GM03348 (cell line): ENCODE measurements around the gene RBM33.
"Not testable (repeated sequence)": the region's sequence is repeated elsewhere in the genome, so short reads cannot be mapped to it uniquely, and the experiment has no call there.

Experiments
- DNase-seq: peaks from one replicate; pipeline ENCODE4 v3.0.0; 2012; ENCODE audit warnings: low spot score

Gene RBM33

GRCh38 chr7:155690655-155691054 lies 46.2 kb downstream of the RBM33 start:
- DNase-seq: not testable (repeated sequence)

GRCh38 chr7:155692317-155692716 lies 47.9 kb downstream of the RBM33 start:
- DNase-seq: no peak

GRCh38 chr7:155693826-155694225 lies 49.4 kb downstream of the RBM33 start:
- DNase-seq: no peak

- no peak for DNase-seq
Measured at GRCh38 chr7:155694851-155695250, 50.4 kb downstream of the RBM33 start.

GRCh38 chr7:155696747-155697146 lies 52.3 kb downstream of the RBM33 start:
- DNase-seq: no peak

- no peak for DNase-seq
Measured at GRCh38 chr7:155698633-155699032, 54.2 kb downstream of the RBM33 start.

- DNase-seq: no peak
Measured at GRCh38 chr7:155699180-155699579, 54.7 kb downstream of the RBM33 start.

- no peak for DNase-seq
Measured at GRCh38 chr7:155700847-155701246, 56.4 kb downstream of the RBM33 start.

GRCh38 chr7:155701972-155702544 lies 57.6 kb downstream of the RBM33 start:
- DNase-seq: no peak

- DNase-seq: no peak
Measured at GRCh38 chr7:155702616-155703015, 58.2 kb downstream of the RBM33 start.

GRCh38 chr7:155705623-155706360 lies 61.3 kb downstream of the RBM33 start:
- no peak for DNase-seq

- no peak for DNase-seq
Measured at GRCh38 chr7:155706376-155706775, 61.9 kb downstream of the RBM33 start.

GRCh38 chr7:155709453-155709852 lies 65.0 kb downstream of the RBM33 start:
- DNase-seq: no peak

GRCh38 chr7:155710031-155710430 lies 65.6 kb downstream of the RBM33 start:
- no peak for DNase-seq

- no peak for DNase-seq
Measured at GRCh38 chr7:155710530-155710929, 66.1 kb downstream of the RBM33 start.

- no peak for DNase-seq
Measured at GRCh38 chr7:155711081-155711480, 66.6 kb downstream of the RBM33 start.

- no peak for DNase-seq
Measured at GRCh38 chr7:155713384-155713783, 68.9 kb downstream of the RBM33 start.

GRCh38 chr7:155714702-155715101 lies 70.2 kb downstream of the RBM33 start:
- no peak for DNase-seq

GRCh38 chr7:155715111-155715805 lies 70.8 kb downstream of the RBM33 start:
- DNase-seq: no peak

- DNase-seq: no peak
Measured at GRCh38 chr7:155717010-155717744, 72.7 kb downstream of the RBM33 start.

GRCh38 chr7:155721056-155721455 lies 76.6 kb downstream of the RBM33 start:
- DNase-seq: no peak

GRCh38 chr7:155722118-155722517 lies 77.7 kb downstream of the RBM33 start:
- DNase-seq: no peak

GRCh38 chr7:155722936-155723335 lies 78.5 kb downstream of the RBM33 start:
- DNase-seq: no peak
